Measurements from ENCODE around the gene EPS15. TPM values are rescaled to one million over a fixed set of nuclear protein-coding genes. Genes with fewer than 3 reads are reported as not detected.

EPS15 gene
- total RNA-seq, 1 donor = 82.2 TPM

GRCh38 chr1:51373898-51374297 lies 145.2 kb downstream of the EPS15 start:
- no peak for TF ChIP-seq CTCF (IDR thresholded peaks at IDR 0.05; ENCODE audit: extremely low read depth, low read depth, low read length)
- no peak overlapping the region for H3K27ac ChIP-seq (ENCODE audit: low read depth, low read length)

DNA sequence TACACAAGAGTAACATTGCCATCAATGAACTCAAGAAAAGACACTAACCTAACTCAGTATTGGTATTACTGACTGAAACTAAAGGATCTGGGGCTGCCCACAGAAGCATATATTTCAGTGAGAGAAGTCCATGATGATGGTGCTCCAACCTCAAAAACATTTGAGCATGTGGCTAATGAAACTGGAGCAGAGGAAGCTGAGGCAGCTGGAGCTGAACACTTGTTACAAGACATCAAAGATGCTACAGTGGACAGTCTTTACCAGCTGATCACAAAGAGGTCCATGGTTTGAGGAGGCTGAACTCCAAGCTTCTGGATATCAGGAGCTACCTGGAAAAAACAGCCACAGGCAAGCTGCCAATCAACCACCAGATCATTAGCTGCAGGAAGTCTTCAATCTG lies 146.5 kb downstream of the EPS15 start:
- no peak overlapping the region for H3K27ac ChIP-seq (ENCODE audit: low read depth, low read length)
- DNase-seq (ENCODE audit: insufficient read length, low spot score, missing footprints) = no peak
- H4K20me1 ChIP-seq (ENCODE audit: insufficient read depth, low read length) = peaks cover 2% of the 10 kb centered on the region
- no peaks in the 10 kb centered on the region for H3K27me3 ChIP-seq (ENCODE audit: insufficient read depth, low read length)
- no peak for TF ChIP-seq CTCF (IDR thresholded peaks at IDR 0.05; ENCODE audit: extremely low read depth, low read depth, low read length)
- no peak overlapping the region for H2AFZ ChIP-seq (ENCODE audit: low read length)
- no peak overlapping the region for H3K4me2 ChIP-seq (ENCODE audit: insufficient read depth, low read length)
- H3K4me3 ChIP-seq (ENCODE audit: insufficient read depth, low read length) = no peak overlapping the region
- H3K4me1 ChIP-seq (ENCODE audit: insufficient read depth, low read length) = no peaks in the 10 kb centered on the region
- H3K9me3 ChIP-seq (ENCODE audit: low read depth, low read length) = no peaks in the 10 kb centered on the region
- H3K36me3 ChIP-seq (ENCODE audit: insufficient read depth, low read length) = peaks cover 13% of the 10 kb centered on the region
- no peaks in the 10 kb centered on the region for H3K79me2 ChIP-seq (ENCODE audit: insufficient read depth, low read length)

More at GRCh38 chr1:51373898-51374297, 145.2 kb downstream of the EPS15 start:
- H3K9me3 ChIP-seq (ENCODE audit: low read depth, low read length) = no peaks in the 10 kb centered on the region
- H3K79me2 ChIP-seq (ENCODE audit: insufficient read depth, low read length) = no peaks in the 10 kb centered on the region
- H3K27me3 ChIP-seq (ENCODE audit: insufficient read depth, low read length) = no peaks in the 10 kb centered on the region
- no peak overlapping the region for H2AFZ ChIP-seq (ENCODE audit: low read length)
- H3K4me2 ChIP-seq (ENCODE audit: insufficient read depth, low read length) = no peak overlapping the region
- no peaks in the 10 kb centered on the region for H3K4me1 ChIP-seq (ENCODE audit: insufficient read depth, low read length)
- DNase-seq (ENCODE audit: insufficient read length, low spot score, missing footprints) = no peak
- peaks cover 13% of the 10 kb centered on the region for H3K36me3 ChIP-seq (ENCODE audit: insufficient read depth, low read length)
- peaks cover 2% of the 10 kb centered on the region for H4K20me1 ChIP-seq (ENCODE audit: insufficient read depth, low read length)
- H3K4me3 ChIP-seq (ENCODE audit: insufficient read depth, low read length) = no peak overlapping the region

- Histone ChIP-seq H3K27me3 (ENCODE audit: insufficient read depth, low read length) (no peaks in the 10 kb centered on the region), H2AFZ (ENCODE audit: low read length) (no peak overlapping the region), H3K9me3 (ENCODE audit: low read depth, low read length) (no peaks in the 10 kb centered on the region), H4K20me1 (ENCODE audit: insufficient read depth, low read length) (peaks cover 2% of the 10 kb centered on the region), H3K79me2 (ENCODE audit: insufficient read depth, low read length) (no peaks in the 10 kb centered on the region), H3K4me3 (ENCODE audit: insufficient read depth, low read length) (no peak overlapping the region), H3K36me3 (ENCODE audit: insufficient read depth, low read length) (peaks cover 13% of the 10 kb centered on the region), H3K4me2 (ENCODE audit: insufficient read depth, low read length) (no peak overlapping the region), H3K27ac (ENCODE audit: low read depth, low read length) (no peak overlapping the region), H3K4me1 (ENCODE audit: insufficient read depth, low read length) (no peaks in the 10 kb centered on the region)
- DNase-seq (ENCODE audit: insufficient read length, low spot score, missing footprints) = no peak
- TF ChIP-seq CTCF (IDR thresholded peaks at IDR 0.05; ENCODE audit: extremely low read depth, low read depth, low read length) = no peak
Observed at GRCh38 chr1:51369171-51369570, 149.9 kb downstream of the EPS15 start.

DNA sequence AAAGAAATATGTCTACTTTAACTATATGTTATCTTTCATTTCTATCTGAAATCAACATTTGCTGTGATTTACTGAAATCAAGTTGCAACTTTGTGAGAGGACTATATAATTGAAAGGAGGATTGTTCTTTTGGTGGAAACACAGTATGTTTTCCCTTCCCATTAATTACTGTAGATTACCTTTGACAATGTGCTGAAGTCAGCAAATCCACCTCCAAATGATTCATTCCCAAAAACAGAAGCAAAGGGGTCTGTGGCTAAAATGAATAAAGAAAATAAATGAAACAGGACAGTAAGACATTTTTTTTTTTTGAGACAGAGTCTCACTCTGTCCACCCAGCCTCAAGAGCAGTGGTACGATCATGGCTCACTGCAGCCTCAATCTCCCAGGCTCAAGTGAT lies 153.3 kb downstream of the EPS15 start:
- Histone ChIP-seq H3K4me2 (ENCODE audit: insufficient read depth, low read length) (no peak overlapping the region), H3K27ac (ENCODE audit: low read depth, low read length) (no peak overlapping the region), H3K79me2 (ENCODE audit: insufficient read depth, low read length) (no peaks in the 10 kb centered on the region), H4K20me1 (ENCODE audit: insufficient read depth, low read length) (no peaks in the 10 kb centered on the region), H3K4me3 (ENCODE audit: insufficient read depth, low read length) (no peak overlapping the region), H3K27me3 (ENCODE audit: insufficient read depth, low read length) (no peaks in the 10 kb centered on the region), H3K4me1 (ENCODE audit: insufficient read depth, low read length) (no peaks in the 10 kb centered on the region), H3K9me3 (ENCODE audit: low read depth, low read length) (no peaks in the 10 kb centered on the region), H2AFZ (ENCODE audit: low read length) (no peak overlapping the region), H3K36me3 (ENCODE audit: insufficient read depth, low read length) (no peaks in the 10 kb centered on the region)
- no peak for DNase-seq (ENCODE audit: insufficient read length, low spot score, missing footprints)
- TF ChIP-seq CTCF (IDR thresholded peaks at IDR 0.05; ENCODE audit: extremely low read depth, low read depth, low read length) = no peak
